Tibial artery (tissue), 4 donors: ENCODE results near the gene DNAJC21.

ENCODE experiments used
- DNase-seq, 2 donors: peaks; one replicate each; pipeline ENCODE4 v3.0.0-alpha.2; 2019
- H3K27ac ChIP-seq, 2 donors: fragments of 200-600 bp; sonication (generic) in 1 of 2; 1 replicate in 1 of 2; 2 replicates in 1 of 2; pipeline ENCODE4 v1.5.1; 2018 to 2019; ENCODE audit warnings: mild to moderate bottlenecking in 1 of 2
- H3K27me3 ChIP-seq, 2 donors: fragments of 200-600 bp; sonication (generic) in 1 of 2; one replicate each; pipeline versions ENCODE4 v1.5.1 to v1.6.0; 2016 to 2019
- H3K36me3 ChIP-seq, 3 donors: fragments of 200-600 bp; sonication (generic) in 2 of 3; one replicate each; pipeline ENCODE4 v1.5.1; 2016 to 2019; ENCODE audit warnings: mild to moderate bottlenecking in 2 of 3
- H3K4me1 ChIP-seq, 4 donors: fragments of 200-600 bp; sonication (generic) in 2 of 4; 1 replicate in 3 of 4; 2 replicates in 1 of 4; pipeline ENCODE4 v1.5.1; 2016 to 2019
- H3K4me3 ChIP-seq, 2 donors: fragments of 200-600 bp; sonication (generic) in 1 of 2; 1 replicate in 1 of 2; 2 replicates in 1 of 2; pipeline ENCODE4 v1.5.1; 2018 to 2019; ENCODE audit warnings: mild to moderate bottlenecking in 2 of 2
- H3K9me3 ChIP-seq, 3 donors: fragments of 200-600 bp; sonication (generic) in 1 of 3; one replicate each; pipeline ENCODE4 v1.5.1; 2016 to 2019
- intact Hi-C: fragments of 100-400 bp; cut with DNase I; formaldehyde crosslinking; loops from one replicate; pipeline ENCODE4 v1.15.0; 2023; ENCODE audit warnings: low total_unique reads
- TF ChIP-seq, protein P1 (sequence below), 2 experiments: fragments of 200-600 bp in 1 of 2; fragments of 450-650 bp in 1 of 2; IDR thresholded peaks; one replicate each; pipeline ENCODE4 v1.5.1; 2017 to 2019; ENCODE audit warnings: antibody characterized with exemption in 2 of 2, mild to moderate bottlenecking in 1 of 2, moderate library complexity in 1 of 2

The DNAJC21 gene

DNA sequence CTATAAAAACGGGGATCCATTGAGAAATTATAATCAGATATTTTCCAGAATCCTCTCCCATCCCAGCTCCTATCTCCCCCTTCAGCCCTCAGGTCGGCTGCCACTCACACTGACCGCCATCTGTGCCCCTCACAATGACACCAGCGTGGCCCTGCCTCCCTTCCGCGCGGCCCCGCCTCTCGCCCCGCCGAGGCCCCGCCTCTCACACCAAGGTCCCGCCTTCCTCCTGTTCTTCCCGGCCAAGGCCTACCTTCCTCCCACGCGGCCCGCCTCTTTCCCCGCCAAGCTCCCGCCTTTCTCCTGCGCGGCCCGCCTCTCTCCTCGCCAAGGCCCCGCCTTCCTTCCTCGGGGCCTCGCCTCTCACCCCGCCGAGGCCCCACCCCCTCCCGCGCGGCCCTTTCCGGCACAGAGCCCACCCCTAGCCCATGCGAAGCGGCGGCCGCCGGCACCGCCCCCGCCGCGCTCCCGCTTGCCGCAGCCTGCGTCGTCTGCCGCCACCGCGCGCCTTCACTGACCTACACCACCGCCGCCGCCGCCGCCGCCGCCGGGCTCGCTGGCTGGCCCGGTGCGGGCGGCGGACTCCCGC lies at the start of gene DNAJC21:
DNAJC21 (plus strand) TSS at position 426 of the 586 bp plus-strand sequence. CDS start 261 bp downstream, outside the sequence.
- DNase-seq = peak; percentile 97 to 99
- Histone ChIP-seq H3K27me3 (no peaks in the 10 kb centered on the region), H3K9me3 (no peaks in the 10 kb centered on the region), H3K27ac (peak within 1 kb of the TSS; percentile 94 to 100), H3K4me1 (peaks cover 0 to 28% (median 14%) of the 10 kb centered on the region in 4 donors), H3K36me3 (peaks cover 11 to 24% (median 19%) of the 10 kb centered on the region in 3 donors), H3K4me3 (peak within 1 kb of the TSS; percentile 78 to 98)
- intact Hi-C loops = no loop called here
- TF ChIP-seq, protein P1, sequence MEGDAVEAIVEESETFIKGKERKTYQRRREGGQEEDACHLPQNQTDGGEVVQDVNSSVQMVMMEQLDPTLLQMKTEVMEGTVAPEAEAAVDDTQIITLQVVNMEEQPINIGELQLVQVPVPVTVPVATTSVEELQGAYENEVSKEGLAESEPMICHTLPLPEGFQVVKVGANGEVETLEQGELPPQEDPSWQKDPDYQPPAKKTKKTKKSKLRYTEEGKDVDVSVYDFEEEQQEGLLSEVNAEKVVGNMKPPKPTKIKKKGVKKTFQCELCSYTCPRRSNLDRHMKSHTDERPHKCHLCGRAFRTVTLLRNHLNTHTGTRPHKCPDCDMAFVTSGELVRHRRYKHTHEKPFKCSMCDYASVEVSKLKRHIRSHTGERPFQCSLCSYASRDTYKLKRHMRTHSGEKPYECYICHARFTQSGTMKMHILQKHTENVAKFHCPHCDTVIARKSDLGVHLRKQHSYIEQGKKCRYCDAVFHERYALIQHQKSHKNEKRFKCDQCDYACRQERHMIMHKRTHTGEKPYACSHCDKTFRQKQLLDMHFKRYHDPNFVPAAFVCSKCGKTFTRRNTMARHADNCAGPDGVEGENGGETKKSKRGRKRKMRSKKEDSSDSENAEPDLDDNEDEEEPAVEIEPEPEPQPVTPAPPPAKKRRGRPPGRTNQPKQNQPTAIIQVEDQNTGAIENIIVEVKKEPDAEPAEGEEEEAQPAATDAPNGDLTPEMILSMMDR (IDR thresholded peaks at IDR 0.05) = no peak

DNA sequence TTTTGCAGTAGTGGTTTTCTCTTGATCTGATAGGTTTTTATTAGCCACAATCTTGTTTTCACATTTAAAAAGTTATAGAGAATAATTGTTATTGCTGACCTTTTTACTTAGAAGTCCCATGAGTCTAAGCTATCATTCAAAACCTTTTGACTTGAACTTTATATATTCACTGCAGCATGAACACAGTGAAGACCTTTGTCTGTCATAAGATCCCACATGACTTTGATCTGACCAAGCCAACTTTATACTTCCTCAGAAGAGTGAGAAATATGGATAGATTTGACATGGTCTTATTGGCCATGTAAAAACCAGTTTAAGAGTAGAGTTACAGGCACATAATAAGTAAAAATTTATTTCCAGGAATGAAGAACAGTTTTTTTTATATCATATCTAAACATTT lies 48.1 kb upstream of the DNAJC21 start:
- Histone ChIP-seq H3K27ac (no peak overlapping the region), H3K4me3 (no peak overlapping the region), H3K4me1 (no peaks in the 10 kb centered on the region), H3K27me3 (no peaks in the 10 kb centered on the region), H3K9me3 (peaks cover 0 to under 1% (median 0%) of the 10 kb centered on the region in 3 donors), H3K36me3 (no peaks in the 10 kb centered on the region)
- intact Hi-C loops = no loop called here
- no peak for DNase-seq
- TF ChIP-seq, protein P1 (IDR thresholded peaks at IDR 0.05) = no peak

DNA sequence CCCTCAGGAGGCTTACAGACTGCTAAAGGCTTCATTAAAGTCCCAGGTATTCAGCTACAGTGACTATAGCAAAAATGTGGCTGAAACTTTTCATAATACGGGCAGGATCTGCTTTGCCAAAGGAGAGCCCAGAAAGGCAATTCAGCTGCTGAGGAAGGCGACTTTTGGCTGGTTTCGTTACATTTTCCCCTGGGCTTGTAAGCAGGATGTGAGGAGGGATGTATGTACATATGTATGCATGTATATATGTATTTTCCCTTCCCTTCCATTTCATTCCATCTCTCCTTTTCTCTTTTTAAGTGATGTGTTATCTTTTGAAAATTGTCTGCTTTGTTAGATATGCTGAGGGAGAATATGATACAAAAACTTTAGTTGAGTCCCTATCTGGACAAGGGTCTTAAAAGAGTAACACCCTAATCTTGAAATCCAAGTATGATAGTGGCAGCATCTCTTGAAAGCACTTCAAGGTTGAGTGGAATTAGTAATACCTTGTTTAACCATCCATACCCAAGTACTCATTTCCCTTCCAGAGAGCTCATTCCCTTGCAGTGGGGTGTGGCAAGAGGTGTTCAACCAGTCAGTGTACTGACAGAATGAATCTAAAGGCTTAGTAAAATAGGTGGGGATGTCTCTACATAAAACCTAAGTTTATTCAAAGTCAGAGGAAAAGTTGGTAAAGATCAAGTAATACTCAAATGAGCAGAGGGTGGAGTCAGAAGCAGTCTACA lies 42.8 kb upstream of the DNAJC21 start:
- Histone ChIP-seq H3K36me3 (no peaks in the 10 kb centered on the region), H3K4me1 (no peaks in the 10 kb centered on the region), H3K4me3 (no peak overlapping the region), H3K27ac (no peak overlapping the region), H3K9me3 (no peaks in the 10 kb centered on the region), H3K27me3 (no peaks in the 10 kb centered on the region)
- DNase-seq = no peak
- intact Hi-C loops = no loop called here
- TF ChIP-seq, protein P1 (IDR thresholded peaks at IDR 0.05) = no peak

DNA sequence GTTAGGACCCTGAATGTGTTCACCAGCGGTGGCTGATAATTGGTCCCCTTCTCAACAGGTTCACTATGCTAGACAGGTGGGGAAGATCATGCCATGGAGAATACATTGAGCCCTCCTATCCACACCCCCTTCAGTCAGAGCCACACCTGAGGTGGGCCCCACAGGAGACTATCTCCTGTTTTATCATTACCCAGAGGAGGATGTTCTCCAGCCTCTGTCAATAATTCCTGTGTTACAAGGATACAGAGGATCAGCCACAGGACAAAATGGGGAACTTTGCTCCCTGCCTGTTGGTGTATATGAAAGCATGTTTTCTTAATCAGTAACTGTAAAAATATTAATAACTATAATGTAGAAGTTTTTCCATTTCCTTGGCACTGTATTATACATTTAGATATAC lies 40.0 kb upstream of the DNAJC21 start:
- DNase-seq = no peak
- TF ChIP-seq, protein P1 (IDR thresholded peaks at IDR 0.05) = no peak
- H3K9me3 ChIP-seq = no peaks in the 10 kb centered on the region
- no peak overlapping the region for H3K4me3 ChIP-seq
- H3K27ac ChIP-seq = no peak overlapping the region
- H3K36me3 ChIP-seq = no peaks in the 10 kb centered on the region
- H3K4me1 ChIP-seq = no peaks in the 10 kb centered on the region
- no peaks in the 10 kb centered on the region for H3K27me3 ChIP-seq
- intact Hi-C loops = no loop called here

DNA sequence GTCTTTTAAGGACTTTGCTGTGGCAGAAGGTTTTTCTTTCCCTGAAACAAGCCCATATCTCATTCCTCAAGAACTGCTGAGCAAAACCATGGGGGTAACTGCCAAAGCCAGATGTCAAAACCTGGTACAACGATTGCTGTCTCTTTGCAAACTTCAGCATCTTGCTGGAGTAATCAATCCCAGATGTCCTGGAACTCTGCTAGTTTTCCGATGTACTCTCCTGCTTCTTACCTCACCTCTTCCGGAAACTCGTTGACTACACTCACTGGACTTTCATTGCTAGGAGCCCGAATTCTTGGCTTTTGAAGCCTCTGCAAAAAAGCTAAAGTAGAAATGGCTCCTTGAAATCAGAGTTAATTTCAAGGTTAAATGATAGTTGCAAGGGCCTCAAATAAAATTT lies 37.4 kb upstream of the DNAJC21 start:
- no peak for DNase-seq
- Histone ChIP-seq H3K27ac (no peak overlapping the region), H3K9me3 (no peaks in the 10 kb centered on the region), H3K36me3 (no peaks in the 10 kb centered on the region), H3K4me1 (no peaks in the 10 kb centered on the region), H3K4me3 (no peak overlapping the region), H3K27me3 (no peaks in the 10 kb centered on the region)
- TF ChIP-seq, protein P1 (IDR thresholded peaks at IDR 0.05) = no peak
- intact Hi-C loops = no loop called here
